Fibroblast of lung (primary cell): ENCODE data around the gene RNF223. TPM values are rescaled to one million over a fixed set of nuclear protein-coding genes. Genes with fewer than 3 reads are reported as not detected.

Experiments used
- DNase-seq, 2 donors: peaks; one replicate each; pipeline versions ENCODE4 v3.0.0 to v3.0.0-alpha.2; 2010; ENCODE audit warnings: low read depth in 2 of 2
- H2AFZ ChIP-seq: 2 replicates; pipeline ENCODE4 v1.5.1; 2012; ENCODE audit warnings: low read length, control low read depth, inconsistent platforms
- H3K27ac ChIP-seq: 2 replicates; pipeline ENCODE4 v1.5.1; 2011; ENCODE audit warnings: low read length, control low read depth; ENCODE audit not compliant: insufficient read depth
- H3K27me3 ChIP-seq: 2 replicates; pipeline ENCODE4 v1.5.1; 2011; ENCODE audit warnings: mild to moderate bottlenecking, low read length; ENCODE audit not compliant: control insufficient read depth, insufficient read depth
- H3K36me3 ChIP-seq: 2 replicates; pipeline ENCODE4 v1.5.1; 2011; ENCODE audit warnings: low read length; ENCODE audit not compliant: control insufficient read depth, insufficient read depth
- H3K4me1 ChIP-seq: 2 replicates; pipeline ENCODE4 v1.5.1; 2011; ENCODE audit warnings: low read length; ENCODE audit not compliant: control insufficient read depth, insufficient read depth; ENCODE audit errors: extremely low read depth
- H3K4me2 ChIP-seq: 2 replicates; pipeline ENCODE4 v1.5.1; 2011; ENCODE audit warnings: low read length, control low read depth; ENCODE audit not compliant: insufficient read depth; ENCODE audit errors: extremely low read depth
- H3K4me3 ChIP-seq, 4 experiments: fragments of 200-600 bp in 1 of 4; sonication (generic) in 1 of 4; replicated peaks in 1 of 4; 2 replicates each; pipeline ENCODE4 v1.5.1; 2011 to 2016; ENCODE audit warnings: low read length in 4 of 4, low read depth in 3 of 4, mild to moderate bottlenecking in 3 of 4, control low read depth in 2 of 4, inconsistent platforms in 1 of 4, mixed read lengths in 1 of 4; ENCODE audit not compliant: insufficient read depth in 1 of 4; ENCODE audit errors: control extremely low read depth in 1 of 4
- H3K79me2 ChIP-seq: 2 replicates; pipeline ENCODE4 v1.5.1; 2012; ENCODE audit warnings: mild to moderate bottlenecking, low read length, inconsistent platforms; ENCODE audit not compliant: control insufficient read depth, insufficient read depth
- H3K9ac ChIP-seq: 2 replicates; pipeline ENCODE4 v1.5.1; 2011; ENCODE audit warnings: mild to moderate bottlenecking, low read length, control low read depth; ENCODE audit not compliant: insufficient read depth
- H3K9me3 ChIP-seq: 2 replicates; pipeline ENCODE4 v1.5.1; 2012; ENCODE audit warnings: low read depth, low read length; ENCODE audit not compliant: control insufficient read depth, insufficient read depth
- H4K20me1 ChIP-seq: 2 replicates; pipeline ENCODE4 v1.5.1; 2011; ENCODE audit warnings: low read length; ENCODE audit not compliant: control insufficient read depth, insufficient read depth; ENCODE audit errors: extremely low read depth
- CTCF ChIP-seq, 2 donors: IDR thresholded peaks in 1 of 2; conservative IDR thresholded peaks in 1 of 2; 1 replicate in 1 of 2; 2 replicates in 1 of 2; pipeline ENCODE4 v1.5.1; 2011 to 2012; ENCODE audit warnings: low read length in 2 of 2, control low read depth in 1 of 2, inconsistent platforms in 1 of 2, low read depth in 1 of 2, mild to moderate bottlenecking in 1 of 2
- EZH2 ChIP-seq: IDR thresholded peaks from 2 replicates; pipeline ENCODE4 v1.5.1; 2012; ENCODE audit warnings: low read length, control low read depth, mild to moderate bottlenecking; ENCODE audit errors: missing control alignments
- polyA plus RNA-seq, 2 donors: library from polyadenylated mRNA; depleted of rRNA in 1 of 2; stranded (reverse) in 1 of 2; unstranded in 1 of 2; fragments of >200 nt; gene quantifications; 2 replicates each; pipeline ENCODE4 v1.2.1, GENCODE V29; 2011 to 2012; ENCODE audit warnings: missing spikeins in 1 of 2
- total RNA-seq: library from RNA; depleted of rRNA; stranded (reverse); fragments of >200 nt; gene quantifications from 2 replicates; pipeline ENCODE4 v1.2.1, GENCODE V29; 2014

The RNF223 gene
- total and polyA plus RNA-seq, 2 donors (not counting 1 experiment from before 2014, with no cell fraction given), result not detected

DNA sequence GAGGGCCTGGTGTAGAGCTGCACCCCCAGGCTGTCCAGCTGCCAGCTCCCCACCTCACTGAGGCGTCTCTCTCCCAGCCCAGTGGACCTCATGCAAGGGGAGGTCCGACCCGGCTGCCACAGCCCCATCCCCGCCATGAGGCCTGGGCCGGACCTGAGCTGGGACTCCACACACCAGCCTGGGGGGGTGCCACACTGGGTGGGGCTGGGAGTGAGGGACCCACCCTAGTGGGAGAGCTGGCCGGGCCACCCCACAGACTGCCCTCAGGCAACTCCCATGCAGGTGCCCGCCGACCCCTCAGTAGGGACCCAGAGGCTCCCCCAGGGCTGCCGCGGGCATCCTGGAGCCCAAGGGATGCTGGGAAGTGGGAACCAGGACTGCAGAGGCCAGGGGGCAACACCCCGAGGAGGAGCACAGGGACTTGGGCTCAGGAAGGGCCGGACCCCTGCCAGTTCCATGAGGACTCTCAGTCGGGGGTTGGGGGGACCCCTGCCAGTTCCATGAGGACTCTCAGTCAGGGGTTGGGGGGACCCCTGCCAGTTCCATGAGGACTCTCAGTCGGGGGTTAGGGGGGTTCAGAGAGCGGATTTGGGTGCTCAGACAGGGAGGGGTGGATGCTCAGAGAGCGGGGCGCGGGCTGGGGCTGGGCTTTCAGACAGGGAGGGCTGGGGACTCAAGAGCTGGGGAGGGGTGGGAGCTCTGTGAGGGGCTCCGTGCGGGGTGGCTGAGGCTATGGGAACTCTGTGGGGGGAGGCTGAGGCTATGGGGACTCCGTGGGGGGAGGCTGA is 1.2 kb upstream of the RNF223 start:
- H3K9me3 ChIP-seq, result no peaks in the 10 kb centered on the region
- no peak for DNase-seq
- no peak overlapping the region for H3K27ac ChIP-seq
- no peak overlapping the region for H3K4me3 ChIP-seq
- no peaks in the 10 kb centered on the region for H3K36me3 ChIP-seq
- peaks cover 11% of the 10 kb centered on the region for H3K4me1 ChIP-seq
- no peaks in the 10 kb centered on the region for H4K20me1 ChIP-seq
- H3K9ac ChIP-seq, result no peak overlapping the region
- peaks cover 3% of the 10 kb centered on the region for H3K27me3 ChIP-seq
- no peak overlapping the region for H2AFZ ChIP-seq
- TF ChIP-seq CTCF (conservative IDR thresholded peaks at IDR 0.05 in 1 of 2, IDR thresholded peaks at IDR 0.05 in 1 of 2; ENCODE audit: low read depth in 1 of 2, low read length in 2 of 2) (no peak), EZH2 (no peak)
- H3K4me2 ChIP-seq, result no peak overlapping the region
- no peaks in the 10 kb centered on the region for H3K79me2 ChIP-seq

- no peak overlapping the region for H3K9ac ChIP-seq
- H3K36me3 ChIP-seq, result no peaks in the 10 kb centered on the region
- H3K9me3 ChIP-seq, result no peaks in the 10 kb centered on the region
- H3K27me3 ChIP-seq, result peaks cover 3% of the 10 kb centered on the region
- H3K27ac ChIP-seq, result no peak overlapping the region
- TF ChIP-seq EZH2, result no peak
- no peak for TF ChIP-seq CTCF (conservative IDR thresholded peaks at IDR 0.05 in 1 of 2, IDR thresholded peaks at IDR 0.05 in 1 of 2; ENCODE audit: low read depth in 1 of 2, low read length in 2 of 2)
- H3K79me2 ChIP-seq, result no peaks in the 10 kb centered on the region
- no peak overlapping the region for H3K4me2 ChIP-seq
- no peak overlapping the region for H2AFZ ChIP-seq
- peaks cover 5% of the 10 kb centered on the region for H3K4me1 ChIP-seq
- no peak overlapping the region for H3K4me3 ChIP-seq
- H4K20me1 ChIP-seq, result no peaks in the 10 kb centered on the region
- no peak for DNase-seq
Measured at GRCh38 chr1:1074631-1075147, 583 bp upstream of the RNF223 start.

DNA sequence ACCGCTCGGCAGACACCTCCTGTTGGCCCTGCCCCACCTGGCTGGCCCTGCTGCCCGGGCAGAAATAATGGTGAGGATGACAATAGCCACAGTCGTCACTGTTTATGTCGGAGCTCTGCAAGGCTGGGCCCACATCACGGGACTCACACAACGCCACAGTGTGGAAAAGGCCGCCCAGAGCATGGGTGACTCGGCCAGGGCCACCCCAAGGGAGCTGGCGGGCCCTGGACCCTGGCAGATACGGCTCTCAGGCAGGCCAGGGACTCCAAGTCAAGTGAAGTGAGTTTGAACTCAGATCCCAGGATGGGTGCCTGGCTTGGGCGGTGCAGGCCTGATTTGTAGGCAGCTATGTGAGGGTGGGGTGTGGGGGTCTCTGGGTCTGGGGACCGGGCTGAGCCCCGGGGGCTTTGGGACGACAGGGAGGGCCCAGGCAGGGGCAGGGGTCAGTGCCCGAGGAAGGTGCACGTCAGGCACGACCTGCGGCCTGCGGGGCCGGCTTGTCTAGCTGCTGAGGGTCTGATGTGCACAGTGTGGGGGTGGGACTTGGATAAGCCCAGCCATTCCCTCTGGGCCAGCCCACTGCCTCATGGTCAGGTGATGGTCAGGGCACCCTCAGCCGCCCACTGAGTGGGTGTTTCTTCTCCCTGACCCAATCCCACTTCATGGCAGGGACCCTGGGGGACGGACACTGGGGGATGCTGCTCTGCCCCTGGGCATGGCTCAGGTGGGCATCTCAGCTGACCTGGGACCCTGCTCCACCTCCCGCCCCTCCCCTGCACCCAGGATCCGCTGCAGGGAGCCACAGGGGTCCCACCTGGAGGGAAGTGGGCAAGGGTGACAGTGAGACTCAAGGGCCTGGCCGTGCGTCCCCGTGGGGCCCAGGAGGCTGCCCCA is 1.0 kb downstream of the RNF223 start:
- TF ChIP-seq CTCF (conservative IDR thresholded peaks at IDR 0.05 in 1 of 2, IDR thresholded peaks at IDR 0.05 in 1 of 2; ENCODE audit: low read depth in 1 of 2, low read length in 2 of 2) (no peak), EZH2 (no peak)
- no peak overlapping the region for H3K4me3 ChIP-seq
- H4K20me1 ChIP-seq, result no peaks in the 10 kb centered on the region
- no peak for DNase-seq
- H3K79me2 ChIP-seq, result no peaks in the 10 kb centered on the region
- H3K4me2 ChIP-seq, result no peak overlapping the region
- no peaks in the 10 kb centered on the region for H3K9me3 ChIP-seq
- no peaks in the 10 kb centered on the region for H3K4me1 ChIP-seq
- H3K27ac ChIP-seq, result no peak overlapping the region
- H3K9ac ChIP-seq, result no peak overlapping the region
- H3K36me3 ChIP-seq, result no peaks in the 10 kb centered on the region
- no peak overlapping the region for H2AFZ ChIP-seq
- peaks cover 3% of the 10 kb centered on the region for H3K27me3 ChIP-seq
